K562 (cell line): ENCODE data around the gene MAGIX. TPM values are rescaled to one million over a fixed set of nuclear protein-coding genes. Genes with fewer than 3 reads are reported as not detected.

Source experiments
- CHD1 ChIP-seq: fragments of 200-600 bp; sonication (generic); IDR thresholded peaks from one replicate; pipeline ENCODE4 v1.6.1; 2012; ENCODE audit warnings: mild to moderate bottlenecking, moderate library complexity, low read length, inconsistent platforms
- FOXP1 ChIP-seq: sonication (generic); formaldehyde crosslinking; IDR thresholded peaks from 2 replicates; pipeline ENCODE4 v1.8.0; 2022; ENCODE audit warnings: mild to moderate bottlenecking, missing genetic modification reagents
- GATAD2A ChIP-seq: fragments of 450-650 bp; IDR thresholded peaks from 2 replicates; pipeline ENCODE4 v1.6.1; 2017
- HDGF ChIP-seq: fragments of 450-650 bp; IDR thresholded peaks from 2 replicates; pipeline ENCODE4 v1.6.1; 2016
- HNRNPL ChIP-seq: fragments of 200-400 bp; formaldehyde crosslinking; IDR thresholded peaks from 2 replicates; pipeline ENCODE4 v1.6.1; 2017; ENCODE audit warnings: low read depth, mild to moderate bottlenecking, low read length
- MAFK ChIP-seq: IDR thresholded peaks from 2 replicates; pipeline ENCODE4 v1.6.1; 2011; ENCODE audit warnings: low read length, improper control_type of control experiment
- POU5F1 ChIP-seq: fragments of 150-350 bp; IDR thresholded peaks from 2 replicates; pipeline ENCODE4 v1.6.1; 2014; ENCODE audit warnings: borderline replicate concordance, low read length, low read depth, mild to moderate bottlenecking; ENCODE audit not compliant: partially characterized antibody
- PTBP1 ChIP-seq: fragments of 200-400 bp; formaldehyde crosslinking; IDR thresholded peaks from 2 replicates; pipeline ENCODE4 v1.6.1; 2017; ENCODE audit warnings: low read depth, low read length
- ZNF224 ChIP-seq: sonication (generic); formaldehyde crosslinking; IDR thresholded peaks from 2 replicates; pipeline ENCODE4 v1.8.0; 2022; ENCODE audit warnings: mild to moderate bottlenecking, missing genetic modification reagents
- polyA plus RNA-seq, 8 experiments: library from polyadenylated mRNA; depleted of rRNA in 4 of 8; stranded (reverse) in 5 of 8; unstranded in 3 of 8; fragments of >200 nt; fragmentation: Nextera tagmentation in 2 of 8; fragmentation: Illumina TruSeq in 1 of 8; extraction: Ambion mirVana in 2 of 8; extraction: Trizol in 1 of 8; gene quantifications; 2 replicates each; pipeline versions ENCODE4 v1.2.1 to v1.2.3, GENCODE V29; 2011 to 2014; ENCODE audit warnings: inconsistent platforms in 1 of 8, missing spikeins in 1 of 8
- total RNA-seq, 7 experiments: library from RNA; depleted of rRNA in 6 of 7; stranded (reverse); fragments of >200 nt in 6 of 7; fragmentation: Illumina TruSeq in 2 of 7; extraction: Trizol in 2 of 7; gene quantifications; 2 replicates each; pipeline versions ENCODE4 v1.2.1 to v1.2.3, GENCODE V29; 2011 to 2021; ENCODE audit warnings: low replicate concordance in 1 of 7
- TF ChIP-seq, protein P1 (sequence below): fragments of 200-600 bp; sonication (generic); IDR thresholded peaks from one replicate; pipeline ENCODE4 v1.6.1; 2012; ENCODE audit warnings: mild to moderate bottlenecking, low read depth, low read length, inconsistent platforms
- TF ChIP-seq, protein P2 (sequence below): IDR thresholded peaks from 2 replicates; pipeline ENCODE4 v1.6.1; 2014; ENCODE audit warnings: antibody characterized with exemption
- TF ChIP-seq, protein P3 (sequence below): fragments of 250-450 bp; sonication (Bioruptor Pico); IDR thresholded peaks from 2 replicates; pipeline ENCODE4 v1.5.0; 2021
- TF ChIP-seq, protein P4 (sequence below), 2 experiments: fragments of 200-800 bp in 1 of 2; sonication (Bioruptor generic) in 1 of 2; sonication (generic) in 1 of 2; formaldehyde crosslinking in 1 of 2; IDR thresholded peaks in 1 of 2; conservative IDR thresholded peaks in 1 of 2; 2 replicates each; pipeline versions ENCODE4 v1.5.0 to v1.6.1; 2016 to 2020; ENCODE audit warnings: missing compliant biosample characterization in 1 of 2, missing genetic modification characterization in 1 of 2, missing genetic modification reagents in 1 of 2

MAGIX gene
- total and polyA plus RNA-seq, 9 of the 15 experiments (the other 6 are each of a cell fraction or from before 2014, with no cell fraction given): 0.08 to 3.5 (median 0.47) TPM

DNA sequence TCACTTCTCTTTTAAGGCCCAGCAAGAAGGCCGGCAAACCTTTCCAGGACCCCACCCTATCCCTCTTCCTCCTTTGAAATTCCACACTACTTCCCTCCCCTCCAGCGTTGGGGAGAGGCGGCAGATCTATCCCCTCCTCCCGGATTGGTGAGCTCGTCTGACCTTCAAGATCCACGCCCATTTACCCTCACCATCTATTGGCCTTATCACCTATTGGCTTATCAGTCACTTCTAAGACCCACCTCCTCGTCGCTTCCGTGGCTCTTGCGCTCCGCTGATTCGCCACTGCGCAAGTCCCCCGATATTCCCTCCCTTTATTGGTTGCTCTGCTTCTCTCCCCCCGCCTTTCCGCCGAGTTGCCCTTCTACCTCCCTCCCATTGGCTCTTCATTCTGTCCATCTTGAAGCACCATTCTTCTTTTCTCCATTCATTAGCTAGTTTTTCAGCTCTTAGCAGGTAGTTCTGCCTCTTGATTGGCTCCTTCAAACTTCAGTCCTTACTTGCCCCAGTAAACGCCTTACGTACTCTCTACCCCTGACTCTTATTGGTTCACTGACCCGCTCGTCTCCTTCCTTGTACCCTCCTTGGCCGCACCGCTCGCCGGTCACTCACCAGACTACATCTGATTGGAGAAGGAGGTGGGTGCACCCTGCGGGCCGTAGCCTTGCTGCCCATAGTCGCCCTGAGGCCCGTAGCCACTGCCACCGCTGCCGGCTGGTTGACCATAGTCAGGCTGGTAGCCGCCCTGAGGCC, 28.4 kb downstream of the MAGIX start (continued):
- TF ChIP-seq HNRNPL (peak; percentile 62; the same call in 1 of the 2 replicates), FOXP1 (CRISPR knock-in tag) (no peak; the same call in 1 of the 2 replicates), GATAD2A (no peak), POU5F1 (no peak), CHD1 (no peak), HDGF (no peak), PTBP1 (no peak), MAFK (no peak), ZNF224 (CRISPR knock-in tag) (no peak)
- TF ChIP-seq, protein P1, sequence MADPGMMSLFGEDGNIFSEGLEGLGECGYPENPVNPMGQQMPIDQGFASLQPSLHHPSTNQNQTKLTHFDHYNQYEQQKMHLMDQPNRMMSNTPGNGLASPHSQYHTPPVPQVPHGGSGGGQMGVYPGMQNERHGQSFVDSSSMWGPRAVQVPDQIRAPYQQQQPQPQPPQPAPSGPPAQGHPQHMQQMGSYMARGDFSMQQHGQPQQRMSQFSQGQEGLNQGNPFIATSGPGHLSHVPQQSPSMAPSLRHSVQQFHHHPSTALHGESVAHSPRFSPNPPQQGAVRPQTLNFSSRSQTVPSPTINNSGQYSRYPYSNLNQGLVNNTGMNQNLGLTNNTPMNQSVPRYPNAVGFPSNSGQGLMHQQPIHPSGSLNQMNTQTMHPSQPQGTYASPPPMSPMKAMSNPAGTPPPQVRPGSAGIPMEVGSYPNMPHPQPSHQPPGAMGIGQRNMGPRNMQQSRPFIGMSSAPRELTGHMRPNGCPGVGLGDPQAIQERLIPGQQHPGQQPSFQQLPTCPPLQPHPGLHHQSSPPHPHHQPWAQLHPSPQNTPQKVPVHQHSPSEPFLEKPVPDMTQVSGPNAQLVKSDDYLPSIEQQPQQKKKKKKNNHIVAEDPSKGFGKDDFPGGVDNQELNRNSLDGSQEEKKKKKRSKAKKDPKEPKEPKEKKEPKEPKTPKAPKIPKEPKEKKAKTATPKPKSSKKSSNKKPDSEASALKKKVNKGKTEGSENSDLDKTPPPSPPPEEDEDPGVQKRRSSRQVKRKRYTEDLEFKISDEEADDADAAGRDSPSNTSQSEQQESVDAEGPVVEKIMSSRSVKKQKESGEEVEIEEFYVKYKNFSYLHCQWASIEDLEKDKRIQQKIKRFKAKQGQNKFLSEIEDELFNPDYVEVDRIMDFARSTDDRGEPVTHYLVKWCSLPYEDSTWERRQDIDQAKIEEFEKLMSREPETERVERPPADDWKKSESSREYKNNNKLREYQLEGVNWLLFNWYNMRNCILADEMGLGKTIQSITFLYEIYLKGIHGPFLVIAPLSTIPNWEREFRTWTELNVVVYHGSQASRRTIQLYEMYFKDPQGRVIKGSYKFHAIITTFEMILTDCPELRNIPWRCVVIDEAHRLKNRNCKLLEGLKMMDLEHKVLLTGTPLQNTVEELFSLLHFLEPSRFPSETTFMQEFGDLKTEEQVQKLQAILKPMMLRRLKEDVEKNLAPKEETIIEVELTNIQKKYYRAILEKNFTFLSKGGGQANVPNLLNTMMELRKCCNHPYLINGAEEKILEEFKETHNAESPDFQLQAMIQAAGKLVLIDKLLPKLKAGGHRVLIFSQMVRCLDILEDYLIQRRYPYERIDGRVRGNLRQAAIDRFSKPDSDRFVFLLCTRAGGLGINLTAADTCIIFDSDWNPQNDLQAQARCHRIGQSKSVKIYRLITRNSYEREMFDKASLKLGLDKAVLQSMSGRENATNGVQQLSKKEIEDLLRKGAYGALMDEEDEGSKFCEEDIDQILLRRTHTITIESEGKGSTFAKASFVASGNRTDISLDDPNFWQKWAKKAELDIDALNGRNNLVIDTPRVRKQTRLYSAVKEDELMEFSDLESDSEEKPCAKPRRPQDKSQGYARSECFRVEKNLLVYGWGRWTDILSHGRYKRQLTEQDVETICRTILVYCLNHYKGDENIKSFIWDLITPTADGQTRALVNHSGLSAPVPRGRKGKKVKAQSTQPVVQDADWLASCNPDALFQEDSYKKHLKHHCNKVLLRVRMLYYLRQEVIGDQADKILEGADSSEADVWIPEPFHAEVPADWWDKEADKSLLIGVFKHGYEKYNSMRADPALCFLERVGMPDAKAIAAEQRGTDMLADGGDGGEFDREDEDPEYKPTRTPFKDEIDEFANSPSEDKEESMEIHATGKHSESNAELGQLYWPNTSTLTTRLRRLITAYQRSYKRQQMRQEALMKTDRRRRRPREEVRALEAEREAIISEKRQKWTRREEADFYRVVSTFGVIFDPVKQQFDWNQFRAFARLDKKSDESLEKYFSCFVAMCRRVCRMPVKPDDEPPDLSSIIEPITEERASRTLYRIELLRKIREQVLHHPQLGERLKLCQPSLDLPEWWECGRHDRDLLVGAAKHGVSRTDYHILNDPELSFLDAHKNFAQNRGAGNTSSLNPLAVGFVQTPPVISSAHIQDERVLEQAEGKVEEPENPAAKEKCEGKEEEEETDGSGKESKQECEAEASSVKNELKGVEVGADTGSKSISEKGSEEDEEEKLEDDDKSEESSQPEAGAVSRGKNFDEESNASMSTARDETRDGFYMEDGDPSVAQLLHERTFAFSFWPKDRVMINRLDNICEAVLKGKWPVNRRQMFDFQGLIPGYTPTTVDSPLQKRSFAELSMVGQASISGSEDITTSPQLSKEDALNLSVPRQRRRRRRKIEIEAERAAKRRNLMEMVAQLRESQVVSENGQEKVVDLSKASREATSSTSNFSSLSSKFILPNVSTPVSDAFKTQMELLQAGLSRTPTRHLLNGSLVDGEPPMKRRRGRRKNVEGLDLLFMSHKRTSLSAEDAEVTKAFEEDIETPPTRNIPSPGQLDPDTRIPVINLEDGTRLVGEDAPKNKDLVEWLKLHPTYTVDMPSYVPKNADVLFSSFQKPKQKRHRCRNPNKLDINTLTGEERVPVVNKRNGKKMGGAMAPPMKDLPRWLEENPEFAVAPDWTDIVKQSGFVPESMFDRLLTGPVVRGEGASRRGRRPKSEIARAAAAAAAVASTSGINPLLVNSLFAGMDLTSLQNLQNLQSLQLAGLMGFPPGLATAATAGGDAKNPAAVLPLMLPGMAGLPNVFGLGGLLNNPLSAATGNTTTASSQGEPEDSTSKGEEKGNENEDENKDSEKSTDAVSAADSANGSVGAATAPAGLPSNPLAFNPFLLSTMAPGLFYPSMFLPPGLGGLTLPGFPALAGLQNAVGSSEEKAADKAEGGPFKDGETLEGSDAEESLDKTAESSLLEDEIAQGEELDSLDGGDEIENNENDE: no peak
- TF ChIP-seq, protein P2, sequence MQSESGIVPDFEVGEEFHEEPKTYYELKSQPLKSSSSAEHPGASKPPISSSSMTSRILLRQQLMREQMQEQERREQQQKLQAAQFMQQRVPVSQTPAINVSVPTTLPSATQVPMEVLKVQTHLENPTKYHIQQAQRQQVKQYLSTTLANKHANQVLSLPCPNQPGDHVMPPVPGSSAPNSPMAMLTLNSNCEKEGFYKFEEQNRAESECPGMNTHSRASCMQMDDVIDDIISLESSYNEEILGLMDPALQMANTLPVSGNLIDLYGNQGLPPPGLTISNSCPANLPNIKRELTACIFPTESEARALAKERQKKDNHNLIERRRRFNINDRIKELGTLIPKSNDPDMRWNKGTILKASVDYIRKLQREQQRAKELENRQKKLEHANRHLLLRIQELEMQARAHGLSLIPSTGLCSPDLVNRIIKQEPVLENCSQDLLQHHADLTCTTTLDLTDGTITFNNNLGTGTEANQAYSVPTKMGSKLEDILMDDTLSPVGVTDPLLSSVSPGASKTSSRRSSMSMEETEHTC: no peak
- TF ChIP-seq, protein P3, sequence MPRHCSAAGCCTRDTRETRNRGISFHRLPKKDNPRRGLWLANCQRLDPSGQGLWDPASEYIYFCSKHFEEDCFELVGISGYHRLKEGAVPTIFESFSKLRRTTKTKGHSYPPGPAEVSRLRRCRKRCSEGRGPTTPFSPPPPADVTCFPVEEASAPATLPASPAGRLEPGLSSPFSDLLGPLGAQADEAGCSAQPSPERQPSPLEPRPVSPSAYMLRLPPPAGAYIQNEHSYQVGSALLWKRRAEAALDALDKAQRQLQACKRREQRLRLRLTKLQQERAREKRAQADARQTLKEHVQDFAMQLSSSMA (CRISPR knock-in tag): no peak
- TF ChIP-seq, protein P4, sequence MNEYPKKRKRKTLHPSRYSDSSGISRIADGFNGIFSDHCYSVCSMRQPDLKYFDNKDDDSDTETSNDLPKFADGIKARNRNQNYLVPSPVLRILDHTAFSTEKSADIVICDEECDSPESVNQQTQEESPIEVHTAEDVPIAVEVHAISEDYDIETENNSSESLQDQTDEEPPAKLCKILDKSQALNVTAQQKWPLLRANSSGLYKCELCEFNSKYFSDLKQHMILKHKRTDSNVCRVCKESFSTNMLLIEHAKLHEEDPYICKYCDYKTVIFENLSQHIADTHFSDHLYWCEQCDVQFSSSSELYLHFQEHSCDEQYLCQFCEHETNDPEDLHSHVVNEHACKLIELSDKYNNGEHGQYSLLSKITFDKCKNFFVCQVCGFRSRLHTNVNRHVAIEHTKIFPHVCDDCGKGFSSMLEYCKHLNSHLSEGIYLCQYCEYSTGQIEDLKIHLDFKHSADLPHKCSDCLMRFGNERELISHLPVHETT (CRISPR knock-in tag; conservative IDR thresholded peaks at IDR 0.05 in 1 of 2, IDR thresholded peaks at IDR 0.05 in 1 of 2): no peak
